ENCODE data around the gene CCDC157.

GRCh38 chr22:30357236-30357570 lies 396 bp downstream of the CCDC157 start:
- TF ChIP-seq, protein P1, sequence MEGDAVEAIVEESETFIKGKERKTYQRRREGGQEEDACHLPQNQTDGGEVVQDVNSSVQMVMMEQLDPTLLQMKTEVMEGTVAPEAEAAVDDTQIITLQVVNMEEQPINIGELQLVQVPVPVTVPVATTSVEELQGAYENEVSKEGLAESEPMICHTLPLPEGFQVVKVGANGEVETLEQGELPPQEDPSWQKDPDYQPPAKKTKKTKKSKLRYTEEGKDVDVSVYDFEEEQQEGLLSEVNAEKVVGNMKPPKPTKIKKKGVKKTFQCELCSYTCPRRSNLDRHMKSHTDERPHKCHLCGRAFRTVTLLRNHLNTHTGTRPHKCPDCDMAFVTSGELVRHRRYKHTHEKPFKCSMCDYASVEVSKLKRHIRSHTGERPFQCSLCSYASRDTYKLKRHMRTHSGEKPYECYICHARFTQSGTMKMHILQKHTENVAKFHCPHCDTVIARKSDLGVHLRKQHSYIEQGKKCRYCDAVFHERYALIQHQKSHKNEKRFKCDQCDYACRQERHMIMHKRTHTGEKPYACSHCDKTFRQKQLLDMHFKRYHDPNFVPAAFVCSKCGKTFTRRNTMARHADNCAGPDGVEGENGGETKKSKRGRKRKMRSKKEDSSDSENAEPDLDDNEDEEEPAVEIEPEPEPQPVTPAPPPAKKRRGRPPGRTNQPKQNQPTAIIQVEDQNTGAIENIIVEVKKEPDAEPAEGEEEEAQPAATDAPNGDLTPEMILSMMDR (IDR thresholded peaks at IDR 0.05; ENCODE audit: low read length): no peak
- no peak for TF ChIP-seq EZH2 (IDR thresholded peaks at IDR 0.05; ENCODE audit: borderline replicate concordance, low read length)
